ENCODE data around the gene HIBCH. TPM values are rescaled to one million over a fixed set of nuclear protein-coding genes. Genes with fewer than 3 reads are reported as not detected.
"Not testable (repeated sequence)": the region's sequence is repeated elsewhere in the genome, so short reads cannot be mapped to it uniquely, and the experiment has no call there.

HIBCH gene
- total RNA-seq, 2 experiments from 2014 or later = 15.6 to 29.7 TPM

DNA sequence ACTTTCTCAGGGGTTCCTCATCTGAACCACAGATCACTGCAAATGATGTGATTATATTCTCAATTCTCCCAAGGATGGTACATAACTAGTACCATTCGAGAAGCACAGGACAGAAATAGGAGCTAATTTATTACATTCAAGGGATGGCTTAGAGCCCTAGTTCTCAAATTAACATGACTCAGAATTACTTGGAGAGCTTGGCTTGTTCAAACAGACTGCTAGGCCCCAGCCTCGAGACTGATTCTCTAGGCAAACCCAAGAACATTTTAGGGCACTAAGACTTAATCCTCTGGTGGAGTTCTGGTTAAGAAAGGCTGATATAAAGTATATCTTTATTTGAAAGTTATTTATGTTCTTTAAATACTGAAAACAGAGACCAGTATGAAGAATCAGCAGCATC, 35.8 kb downstream of the HIBCH start:
- Histone ChIP-seq H3K4me2 (ENCODE audit: low read length) (no peak overlapping the region), H3K4me3 (ENCODE audit: low read depth, low read length, poor library complexity, severe bottlenecking) (no peak overlapping the region), H3K9me2 (ENCODE audit: insufficient read depth, low read length) (no peaks in the 10 kb centered on the region), H3K27ac (ENCODE audit: low read depth, low read length, poor library complexity, severe bottlenecking) (no peak overlapping the region), H3K4me1 (ENCODE audit: insufficient read depth, low read length, poor library complexity, severe bottlenecking) (no peaks in the 10 kb centered on the region), H3K36me3 (ENCODE audit: insufficient read depth, low read length) (peaks cover 21% of the 10 kb centered on the region), H2AFZ (ENCODE audit: low read length) (no peak overlapping the region), H3K9me3 (ENCODE audit: low read length) (no peaks in the 10 kb centered on the region), H3K79me2 (ENCODE audit: insufficient read depth, low read depth, low read length) (no peaks in the 10 kb centered on the region), H4K20me1 (ENCODE audit: insufficient read depth, low read length) (no peaks in the 10 kb centered on the region)
- TF ChIP-seq, protein P1, sequence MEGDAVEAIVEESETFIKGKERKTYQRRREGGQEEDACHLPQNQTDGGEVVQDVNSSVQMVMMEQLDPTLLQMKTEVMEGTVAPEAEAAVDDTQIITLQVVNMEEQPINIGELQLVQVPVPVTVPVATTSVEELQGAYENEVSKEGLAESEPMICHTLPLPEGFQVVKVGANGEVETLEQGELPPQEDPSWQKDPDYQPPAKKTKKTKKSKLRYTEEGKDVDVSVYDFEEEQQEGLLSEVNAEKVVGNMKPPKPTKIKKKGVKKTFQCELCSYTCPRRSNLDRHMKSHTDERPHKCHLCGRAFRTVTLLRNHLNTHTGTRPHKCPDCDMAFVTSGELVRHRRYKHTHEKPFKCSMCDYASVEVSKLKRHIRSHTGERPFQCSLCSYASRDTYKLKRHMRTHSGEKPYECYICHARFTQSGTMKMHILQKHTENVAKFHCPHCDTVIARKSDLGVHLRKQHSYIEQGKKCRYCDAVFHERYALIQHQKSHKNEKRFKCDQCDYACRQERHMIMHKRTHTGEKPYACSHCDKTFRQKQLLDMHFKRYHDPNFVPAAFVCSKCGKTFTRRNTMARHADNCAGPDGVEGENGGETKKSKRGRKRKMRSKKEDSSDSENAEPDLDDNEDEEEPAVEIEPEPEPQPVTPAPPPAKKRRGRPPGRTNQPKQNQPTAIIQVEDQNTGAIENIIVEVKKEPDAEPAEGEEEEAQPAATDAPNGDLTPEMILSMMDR (conservative IDR thresholded peaks at IDR 0.05; ENCODE audit: low read length) = no peak
- TF ChIP-seq EZH2phosphoT487 (IDR thresholded peaks at IDR 0.05; ENCODE audit: borderline replicate concordance, low read depth, low read length) = no peak
- ChIA-PET POLR2A (interaction anchor here (0.6 kb wide), 2 partner anchors 278 to 539 kb away, joined by 3 to 4 read pairs; no protein-coding TSS in a partner anchor), CTCF (ENCODE audit: unreplicated experiment) (no interaction called here)
- DNase-seq (ENCODE audit: low spot score) = no peak
- intact Hi-C loops (cut with micrococcal nuclease; ENCODE audit: unreplicated experiment) = no loop called here
- BruUV-seq (replicated peaks) = no TSS peak

DNA sequence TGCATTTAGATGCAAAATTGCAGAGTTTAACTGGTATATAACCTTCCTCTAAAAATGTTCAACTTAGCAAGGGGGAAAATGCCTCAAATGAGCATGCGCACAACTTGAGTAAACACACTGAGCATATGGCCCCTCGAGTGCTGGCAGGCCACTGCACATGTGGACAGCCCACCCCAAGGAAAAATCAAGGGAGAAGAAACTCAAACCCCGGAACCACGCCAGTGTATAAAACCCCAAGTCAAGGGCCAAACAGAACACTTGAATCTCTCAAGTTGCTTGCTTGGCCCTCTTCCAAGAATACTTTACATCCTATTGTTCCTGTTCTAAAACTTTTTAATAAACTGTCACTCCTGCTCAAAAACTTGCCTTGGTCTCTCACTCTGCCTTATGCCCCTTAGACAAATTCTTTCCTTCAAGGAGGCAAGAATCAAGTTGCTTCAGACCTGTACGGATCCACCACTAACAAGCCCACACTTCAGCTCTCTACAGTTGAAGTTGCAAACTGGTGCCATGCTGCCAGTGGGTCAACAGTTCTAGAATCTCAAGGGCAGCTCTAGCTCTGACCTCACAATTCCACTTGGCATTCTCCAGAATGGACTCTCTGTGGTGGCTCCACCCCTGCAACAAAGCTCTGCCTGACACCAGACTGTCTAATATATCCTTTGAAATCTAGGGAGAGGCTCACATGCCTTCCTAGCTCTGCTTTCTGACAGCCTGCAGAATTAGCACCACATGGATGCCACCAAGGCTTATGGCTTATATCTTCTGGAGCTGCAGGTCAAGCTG, 38.9 kb downstream of the HIBCH start:
- Histone ChIP-seq H3K9me2 (ENCODE audit: insufficient read depth, low read length) (no peaks in the 10 kb centered on the region), H3K4me3 (ENCODE audit: low read depth, low read length, poor library complexity, severe bottlenecking) (no peak overlapping the region), H3K27ac (ENCODE audit: low read depth, low read length, poor library complexity, severe bottlenecking) (no peak overlapping the region), H4K20me1 (ENCODE audit: insufficient read depth, low read length) (no peaks in the 10 kb centered on the region), H2AFZ (ENCODE audit: low read length) (no peak overlapping the region), H3K4me2 (ENCODE audit: low read length) (no peak overlapping the region), H3K4me1 (ENCODE audit: insufficient read depth, low read length, poor library complexity, severe bottlenecking) (no peaks in the 10 kb centered on the region), H3K79me2 (ENCODE audit: insufficient read depth, low read depth, low read length) (no peaks in the 10 kb centered on the region), H3K36me3 (ENCODE audit: insufficient read depth, low read length) (no peaks in the 10 kb centered on the region), H3K9me3 (ENCODE audit: low read length) (no peaks in the 10 kb centered on the region)
- TF ChIP-seq, protein P1 (conservative IDR thresholded peaks at IDR 0.05; ENCODE audit: low read length) = no peak
- no peak for TF ChIP-seq EZH2phosphoT487 (IDR thresholded peaks at IDR 0.05; ENCODE audit: borderline replicate concordance, low read depth, low read length)
- no TSS peak for BruUV-seq (replicated peaks)
- intact Hi-C loops (cut with micrococcal nuclease; ENCODE audit: unreplicated experiment) = no loop called here
- ChIA-PET POLR2A (interaction anchor here (1.4 kb wide), 1 partner anchor 192 kb away, joined by 3 read pairs; no protein-coding TSS in a partner anchor), CTCF (ENCODE audit: unreplicated experiment) (no interaction called here)
- no peak for DNase-seq (ENCODE audit: low spot score)

- DNase-seq (ENCODE audit: low spot score); H3K4me3 ChIP-seq (ENCODE audit: low read depth, low read length, poor library complexity, severe bottlenecking); H3K27ac ChIP-seq (ENCODE audit: low read depth, low read length, poor library complexity, severe bottlenecking); BruUV-seq (replicated peaks); H3K4me1 ChIP-seq (ENCODE audit: insufficient read depth, low read length, poor library complexity, severe bottlenecking); H3K9me3 ChIP-seq (ENCODE audit: low read length); H3K79me2 ChIP-seq (ENCODE audit: insufficient read depth, low read depth, low read length); POLR2A ChIA-PET; H2AFZ ChIP-seq (ENCODE audit: low read length); CTCF ChIA-PET (ENCODE audit: unreplicated experiment); H3K4me2 ChIP-seq (ENCODE audit: low read length); H3K9me2 ChIP-seq (ENCODE audit: insufficient read depth, low read length); H3K36me3 ChIP-seq (ENCODE audit: insufficient read depth, low read length); intact Hi-C loops (cut with micrococcal nuclease; ENCODE audit: unreplicated experiment); H4K20me1 ChIP-seq (ENCODE audit: insufficient read depth, low read length): not testable (repeated sequence)
Measured at GRCh38 chr2:190279256-190280134, 40.1 kb downstream of the HIBCH start.
